ENCODE data around the gene TMEM161B.
A peak's percentile ranks its signal among the peaks of the same experiment; 100 is the strongest.
"Not testable (repeated sequence)": the region's sequence is repeated elsewhere in the genome, so short reads cannot be mapped to it uniquely, and the experiment has no call there.

The TMEM161B gene

DNA sequence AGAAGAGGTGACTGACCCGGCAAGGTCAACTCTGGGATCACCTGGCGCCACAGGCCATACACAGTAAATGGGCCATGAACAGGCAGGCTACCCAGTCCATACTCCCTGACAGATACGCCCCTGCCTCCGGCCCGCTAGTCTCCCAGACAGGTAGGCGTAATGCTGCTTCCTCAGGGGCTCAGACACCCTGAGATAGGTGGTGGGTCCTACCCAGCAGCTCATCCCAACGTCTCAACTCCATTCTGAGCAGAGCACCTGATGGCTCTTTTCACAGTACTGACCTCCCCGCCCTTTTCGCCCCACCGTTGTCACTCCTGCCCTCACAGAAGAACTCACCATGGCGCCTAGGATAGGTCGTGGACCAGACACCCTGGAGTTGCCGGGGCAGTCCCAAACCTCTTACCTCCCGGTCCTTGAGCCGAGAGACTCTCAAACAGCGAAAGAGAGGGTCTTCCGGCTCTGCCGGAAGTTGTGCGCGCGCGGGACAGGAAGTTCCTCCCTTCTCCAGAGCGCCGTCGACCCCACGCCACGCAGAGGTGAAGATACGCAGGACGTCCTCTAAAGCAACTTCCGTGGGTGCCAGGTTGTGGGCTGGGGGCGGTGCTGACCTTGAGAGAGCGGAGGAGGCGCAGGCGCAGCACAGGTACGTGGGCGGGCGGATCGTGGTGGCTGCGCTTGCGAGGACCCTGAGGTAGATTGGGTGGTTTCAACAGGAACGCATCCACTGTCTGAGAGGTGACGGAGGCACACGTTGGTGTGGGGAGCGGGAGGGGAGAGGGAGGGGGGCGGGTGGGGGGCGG, at the start of gene TMEM161B:
Gene TMEM161B (minus strand): TSS at position 461 of the 800 bp plus-strand sequence. CDS start 122 bp downstream, at position 339.
- peak; percentile 98 for DNase-seq

DNA sequence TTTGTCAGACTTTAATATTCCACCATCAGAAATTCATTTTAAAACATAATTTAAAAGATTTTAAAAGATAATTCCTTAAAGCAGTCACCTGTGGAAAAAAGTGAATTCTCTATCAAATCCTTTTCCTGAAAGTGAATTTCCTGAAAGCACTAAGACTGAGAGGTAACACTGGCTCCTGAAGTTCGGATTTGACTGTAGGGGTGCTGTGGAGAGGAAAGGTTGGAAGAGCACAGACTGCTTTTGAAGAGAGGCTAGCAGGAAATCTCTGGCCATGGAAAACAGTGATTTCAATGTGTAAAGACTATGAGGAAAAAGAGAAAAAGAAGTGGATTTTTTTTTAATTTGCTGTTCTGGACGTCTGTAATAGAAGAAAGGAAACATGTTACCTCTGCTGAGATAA, 35.7 kb upstream of the TMEM161B start:
- DNase-seq: no peak

DNA sequence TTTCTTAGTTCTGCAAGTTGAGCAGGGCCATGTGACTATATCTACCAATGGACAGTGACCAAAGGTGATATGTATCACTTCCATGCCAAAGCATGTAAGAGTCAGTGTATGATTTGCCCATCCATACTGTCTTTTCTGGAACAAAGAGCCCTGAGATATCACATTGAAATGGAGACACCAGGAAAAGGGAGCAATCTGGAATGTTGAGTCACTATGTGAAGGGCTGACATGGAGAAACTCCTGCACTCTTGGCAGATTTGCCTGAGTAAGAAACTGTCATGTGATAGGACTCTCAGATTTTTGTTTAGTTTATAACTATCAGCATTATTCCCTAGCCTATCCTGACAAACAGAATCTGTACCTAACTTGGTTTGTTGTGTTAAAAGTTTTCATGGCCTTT, 29.8 kb upstream of the TMEM161B start:
- DNase-seq: peak; percentile 3

DNA sequence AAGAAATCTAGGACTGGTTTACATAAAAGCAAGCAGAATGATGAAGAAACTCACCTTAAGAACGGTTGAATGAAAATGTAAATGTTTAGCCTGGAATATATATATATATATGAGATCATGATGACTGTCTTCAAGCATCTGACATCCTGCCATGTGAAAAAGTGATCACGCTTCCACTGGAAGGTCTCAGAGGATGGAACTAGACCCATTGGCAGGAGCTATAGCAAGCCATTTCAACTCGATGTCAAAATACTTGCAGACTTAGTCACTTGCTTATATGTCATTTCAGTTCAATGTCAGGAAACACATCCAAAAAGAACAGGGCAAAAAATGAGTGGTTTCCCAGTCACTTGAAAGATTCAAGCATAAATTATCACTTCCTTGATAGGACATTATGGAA, 22.2 kb upstream of the TMEM161B start:
- DNase-seq: no peak

DNA sequence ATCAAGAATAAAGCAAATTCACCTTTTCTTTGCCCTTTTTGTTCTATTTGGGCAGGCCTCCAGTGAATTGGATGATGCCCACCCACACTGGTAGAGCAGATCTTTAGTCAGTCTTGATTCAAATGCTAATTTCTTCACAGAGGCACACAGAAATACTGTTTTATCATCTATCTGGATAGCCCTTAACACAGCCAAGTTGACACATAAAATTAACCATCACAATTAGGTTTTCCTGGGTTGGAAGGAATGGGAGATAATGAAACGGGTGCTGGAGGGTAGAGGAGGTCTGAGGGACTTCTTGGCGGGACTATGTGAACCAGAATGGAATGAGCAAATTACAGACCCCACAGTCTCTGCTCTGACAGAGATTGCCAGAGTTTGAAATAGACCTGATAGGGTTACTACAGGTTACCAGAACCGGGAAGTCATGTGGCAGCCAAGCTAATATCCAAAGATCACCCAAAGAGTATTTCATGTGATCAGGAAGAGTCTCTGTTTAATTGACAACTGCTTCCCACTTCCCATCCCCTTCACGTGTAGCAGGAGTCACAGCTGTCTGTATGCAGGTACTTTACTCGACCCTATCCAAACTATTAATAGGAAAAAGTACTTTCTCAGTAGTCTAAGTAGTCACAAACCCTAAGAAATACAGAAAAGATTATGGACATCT, 20.0 kb upstream of the TMEM161B start:
- DNase-seq: no peak

DNA sequence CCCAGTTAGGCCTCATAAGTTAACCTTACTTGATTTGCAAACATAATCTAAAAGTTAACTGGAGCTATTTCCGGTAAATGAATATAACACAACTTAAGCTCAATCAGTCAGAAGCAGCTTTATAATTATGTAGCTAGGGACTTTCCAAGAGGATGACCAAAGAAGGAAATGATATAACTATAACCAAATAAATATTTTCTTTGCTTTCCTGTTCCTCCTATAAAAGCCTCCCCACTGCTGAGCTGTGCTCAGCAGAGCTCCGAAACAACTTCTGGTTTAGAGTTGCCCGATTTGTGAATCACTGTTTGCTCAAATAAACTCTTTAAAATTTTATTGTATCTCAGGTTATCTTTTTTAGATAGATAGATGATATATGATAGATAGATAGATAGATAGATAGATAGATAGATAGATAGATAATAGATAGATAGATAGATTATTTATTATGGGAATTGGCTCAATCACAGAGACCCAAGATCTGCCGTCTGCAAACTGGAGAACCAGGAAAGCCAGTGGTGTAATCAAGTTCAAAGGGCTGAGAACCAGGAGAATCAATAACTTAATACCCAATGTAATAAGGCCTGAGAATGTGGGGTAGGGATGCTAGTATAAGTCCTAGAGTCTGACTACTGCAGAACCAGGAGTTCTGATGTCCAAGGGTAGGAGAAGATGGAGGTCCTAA, 19.3 kb upstream of the TMEM161B start:
- no peak for DNase-seq

DNA sequence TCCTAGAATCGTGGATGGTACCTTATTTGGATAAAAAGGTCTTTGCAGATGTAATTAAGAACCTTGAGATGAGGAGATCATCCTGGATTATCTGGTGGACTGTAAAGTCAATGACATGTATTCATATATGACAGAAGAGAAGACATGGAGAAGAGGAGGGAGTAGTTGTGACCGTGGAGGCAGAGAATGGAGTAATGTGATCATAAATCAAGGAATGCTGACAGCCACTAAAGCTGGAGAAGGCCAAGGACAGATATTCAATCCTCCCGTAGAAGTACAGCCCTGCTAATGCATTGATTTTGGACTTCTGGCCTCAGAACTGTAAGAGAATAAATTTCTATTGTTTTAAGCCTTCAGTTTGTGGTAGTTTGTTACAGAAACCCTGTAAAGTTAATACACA, 18.7 kb upstream of the TMEM161B start:
- no peak for DNase-seq

DNA sequence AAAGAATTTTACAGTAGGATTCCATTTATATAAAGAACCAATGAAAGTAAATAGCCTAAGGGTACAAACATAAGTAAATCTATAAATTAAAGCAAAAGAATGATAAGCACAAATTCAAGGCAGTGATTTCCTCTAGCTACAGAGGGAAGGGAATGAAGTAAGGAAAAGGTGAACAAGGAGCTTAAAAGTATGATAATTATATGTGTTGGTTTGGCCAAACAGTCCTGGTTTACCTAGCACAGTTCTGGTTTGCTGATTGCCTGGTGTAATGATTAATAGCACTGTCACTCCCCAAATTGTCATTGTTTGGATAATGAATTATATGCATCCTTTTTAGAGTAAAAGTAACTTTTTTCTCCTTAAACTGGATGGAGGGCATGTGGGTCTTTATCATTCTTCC, 15.0 kb upstream of the TMEM161B start:
- DNase-seq: no peak

DNA sequence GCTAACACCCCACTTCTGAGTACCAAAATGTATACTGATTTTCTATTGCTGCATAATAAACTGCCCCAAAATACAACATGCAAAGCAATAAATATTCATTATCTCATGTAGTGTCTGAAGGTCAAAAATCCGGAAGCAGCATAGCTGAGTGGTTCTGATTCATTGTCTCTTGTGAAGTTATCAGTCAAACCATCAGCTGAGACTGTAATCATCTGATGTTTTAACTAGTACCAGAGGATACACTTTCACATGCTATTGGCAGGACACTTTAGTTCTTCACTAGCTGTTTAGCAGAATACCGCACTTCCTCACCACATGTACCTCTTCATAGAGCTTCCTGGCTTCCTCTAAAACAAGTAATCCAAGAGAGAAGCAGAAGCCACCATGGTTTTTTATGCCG, 12.7 kb upstream of the TMEM161B start:
- no peak for DNase-seq

DNA sequence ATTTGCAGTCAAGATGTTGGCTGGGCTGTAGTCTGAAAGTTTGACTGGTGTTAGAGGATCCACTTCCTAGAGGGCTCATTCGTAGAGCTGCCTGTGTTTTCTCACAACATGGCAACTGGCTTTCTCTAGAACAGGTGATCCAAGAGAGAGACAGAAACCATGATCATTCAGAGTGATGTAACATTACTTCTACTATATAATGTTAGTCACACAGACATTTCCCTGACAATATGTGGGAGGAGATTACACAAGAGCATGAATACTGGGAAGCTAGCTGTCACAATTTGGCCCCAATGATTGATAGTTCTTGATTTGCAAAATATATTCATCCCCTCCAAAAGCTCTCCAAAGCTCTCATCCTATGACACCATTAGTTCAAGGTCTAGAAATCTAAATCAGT, 10.9 kb upstream of the TMEM161B start:
- no peak for DNase-seq

DNA sequence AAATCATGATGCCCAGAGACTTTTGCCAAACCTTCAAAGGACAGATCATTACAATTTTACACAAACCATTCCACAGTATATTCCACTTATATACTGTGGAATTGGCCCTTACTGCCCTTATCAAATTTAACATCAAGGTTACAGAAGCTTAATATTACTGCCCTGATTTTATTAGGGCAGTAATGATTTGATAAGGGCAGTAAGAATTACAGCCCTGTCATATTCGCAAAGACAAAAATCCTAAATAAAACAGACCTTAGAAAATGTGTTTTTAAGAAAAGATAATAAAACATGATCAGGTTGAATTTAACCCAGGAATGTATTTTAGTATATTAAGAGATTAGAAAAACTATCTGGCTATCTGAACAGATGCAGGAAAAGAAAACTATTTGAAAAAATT, 7.7 kb upstream of the TMEM161B start:
- no peak for DNase-seq

DNA sequence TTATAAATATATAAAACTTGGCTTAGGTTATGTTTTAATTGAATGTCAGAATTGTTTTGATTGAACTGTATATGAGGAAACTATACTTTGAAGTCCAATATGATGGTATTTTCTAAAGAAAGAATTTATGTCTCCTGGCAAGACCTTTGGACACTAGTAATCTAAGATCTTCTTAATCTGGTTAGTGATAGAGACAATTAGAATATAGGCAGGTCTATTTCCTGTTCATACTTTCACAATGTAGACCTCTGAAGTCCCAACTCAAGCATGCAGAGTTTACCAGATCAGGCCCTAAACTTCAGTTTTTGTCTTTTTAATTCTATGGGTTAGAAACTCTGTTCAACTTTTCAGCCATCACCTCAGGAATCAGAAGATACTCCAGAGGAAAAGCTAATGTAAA, 6.9 kb upstream of the TMEM161B start:
- no peak for DNase-seq

DNA sequence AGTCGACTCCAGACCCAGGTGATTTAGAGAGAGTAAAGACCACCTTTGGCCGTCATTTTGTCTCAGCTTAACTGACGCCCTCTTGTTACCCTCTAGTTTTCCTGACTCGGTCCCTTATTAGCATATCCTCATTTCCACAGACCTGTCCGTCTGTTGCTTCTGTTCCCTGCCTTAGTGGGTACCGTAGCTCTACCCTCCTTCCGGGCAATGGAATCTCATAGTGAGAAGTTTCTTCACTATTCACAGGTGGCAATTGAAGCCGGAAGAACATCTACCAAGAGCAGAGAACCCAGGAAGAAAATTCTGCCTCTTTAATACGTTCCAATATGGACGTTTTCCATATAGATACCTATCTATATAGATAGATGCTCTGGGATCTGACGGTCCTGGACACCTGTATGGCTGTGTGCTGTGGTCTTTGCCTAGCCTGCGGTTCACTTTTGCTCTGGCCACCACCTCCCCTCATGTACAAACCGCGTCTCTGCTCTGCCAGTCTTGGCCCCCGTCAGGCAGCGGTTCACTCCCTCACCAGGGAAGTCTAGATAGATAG, 652 bp upstream of the TMEM161B start:
- peak; percentile 74 for DNase-seq

DNA sequence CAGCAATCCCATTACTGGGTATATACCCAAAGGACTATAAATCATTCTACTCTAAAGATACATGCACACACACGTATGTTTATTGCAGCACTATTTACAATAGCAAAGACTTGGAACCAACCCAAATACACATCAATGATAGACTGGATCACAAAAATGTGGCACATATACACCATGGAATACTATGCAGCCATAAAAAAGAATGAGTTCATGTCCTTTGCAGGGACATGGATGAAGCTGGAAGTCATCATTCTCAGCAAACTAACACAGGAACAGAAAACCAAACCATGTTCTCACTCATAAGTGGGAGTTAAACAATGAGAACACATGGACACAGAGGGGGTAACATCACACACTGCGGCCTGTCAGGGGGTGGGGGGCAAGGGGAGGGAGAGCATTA, 4.1 kb downstream of the TMEM161B start:
- not testable (repeated sequence) for DNase-seq

DNA sequence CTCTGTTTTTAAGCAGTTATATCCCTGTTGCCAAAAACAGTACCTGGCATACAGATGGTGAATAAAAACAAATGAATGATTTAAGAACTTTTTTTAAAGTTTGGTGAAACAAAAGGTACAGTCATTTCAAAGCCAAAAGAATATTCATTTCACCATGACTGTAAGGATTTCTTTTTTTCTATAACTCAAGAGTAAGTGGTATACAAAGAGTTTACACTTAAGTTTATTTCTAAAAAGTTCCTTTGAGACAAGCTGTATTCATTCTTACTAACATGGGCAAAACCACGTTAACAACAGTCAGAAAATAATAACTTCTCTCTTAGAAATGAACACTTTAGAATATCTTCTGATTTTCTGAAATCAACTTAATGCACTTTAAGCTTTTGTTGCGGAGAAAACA, 5.3 kb downstream of the TMEM161B start:
- DNase-seq: no peak

DNA sequence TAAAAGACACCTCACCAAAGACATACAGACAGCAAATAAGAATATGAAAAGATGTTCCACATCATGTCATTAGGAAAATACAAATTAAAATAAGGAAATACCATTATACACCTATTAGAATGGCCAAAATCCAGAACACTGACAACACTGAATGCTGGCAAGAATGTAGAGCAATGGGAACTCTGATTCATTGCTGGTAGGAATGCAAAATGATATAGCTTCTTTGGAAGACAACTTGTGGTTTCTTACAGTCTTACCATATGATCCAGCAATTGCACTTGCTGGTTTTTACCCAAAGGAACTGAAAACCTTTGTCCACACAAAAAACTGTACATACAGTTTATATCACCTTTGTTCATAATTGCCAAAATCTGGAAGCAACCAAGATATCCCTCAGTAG, 6.5 kb downstream of the TMEM161B start:
- no peak for DNase-seq

DNA sequence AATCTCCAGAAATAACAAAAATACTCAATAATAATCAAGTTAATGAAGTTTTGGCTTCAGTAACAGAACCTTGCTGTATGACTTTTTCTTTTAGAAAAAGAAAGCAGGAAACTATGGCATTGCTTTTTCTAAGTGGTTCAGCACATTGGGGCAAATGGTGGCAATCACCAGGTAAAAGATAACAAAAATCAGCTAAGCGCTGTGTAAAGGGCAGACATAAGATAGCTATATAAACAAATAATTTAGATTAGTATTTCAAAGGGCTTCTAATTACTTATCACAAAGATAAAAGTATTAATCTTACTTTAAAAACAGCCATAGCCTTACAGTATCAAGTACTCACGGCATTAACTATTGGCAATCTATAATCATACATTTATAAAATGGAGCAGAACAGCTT, 10.0 kb downstream of the TMEM161B start:
- no peak for DNase-seq

DNA sequence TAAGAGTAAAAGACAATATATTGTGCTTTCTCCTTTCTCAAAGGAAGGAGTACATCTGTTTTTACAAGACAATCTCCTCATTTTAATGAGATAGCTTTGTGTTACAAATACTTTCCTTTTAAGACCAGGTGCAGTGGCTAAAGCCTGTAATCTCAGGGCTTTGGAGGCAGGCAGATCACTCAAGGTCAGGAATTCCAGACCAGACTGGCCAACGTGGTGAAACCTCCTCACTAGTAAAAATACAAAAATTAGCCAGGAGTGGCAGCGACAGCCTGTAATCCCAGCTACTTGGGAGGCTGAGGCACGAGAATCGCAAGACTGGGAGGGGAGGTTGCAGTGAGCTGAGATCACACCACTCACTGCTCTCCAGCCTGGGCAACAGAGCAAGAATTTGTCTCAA, 11.8 kb downstream of the TMEM161B start:
- DNase-seq: no peak

DNA sequence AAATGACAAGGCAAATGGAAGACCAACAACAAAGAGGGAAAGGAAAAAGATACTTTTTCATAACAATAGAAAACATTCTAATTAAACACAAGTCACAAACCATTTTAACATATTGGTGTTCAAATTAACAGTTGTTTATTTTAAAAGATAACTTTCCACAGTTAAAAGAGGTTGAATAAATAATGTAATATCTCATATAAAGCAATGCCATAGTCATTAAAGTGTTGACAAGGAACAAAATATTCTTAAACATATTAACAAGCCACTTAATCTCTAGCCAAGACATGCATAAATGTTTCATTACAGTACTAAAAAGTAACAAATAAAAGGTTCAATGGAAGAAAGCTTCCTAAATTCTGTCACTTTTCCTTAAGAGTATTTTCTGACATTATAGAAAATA, 12.6 kb downstream of the TMEM161B start:
- no peak for DNase-seq

DNA sequence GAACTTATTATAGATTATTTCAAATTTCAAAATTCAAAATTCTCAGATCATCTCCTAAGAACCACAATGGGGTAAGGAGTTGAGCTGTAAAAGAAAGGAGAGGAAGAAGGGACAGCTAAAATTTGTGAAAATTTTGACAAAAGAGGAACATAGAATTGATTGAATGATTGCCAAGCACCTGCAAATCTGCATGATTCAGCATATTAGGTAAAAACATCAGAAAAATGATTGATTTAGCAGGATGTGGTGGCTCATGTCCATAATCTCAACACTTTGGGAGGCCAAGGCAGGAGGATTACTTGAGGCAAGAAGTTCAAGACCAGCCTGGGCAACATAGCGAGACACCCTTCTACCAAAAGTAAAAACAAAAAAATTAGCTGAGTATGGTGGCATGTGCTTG, 14.3 kb downstream of the TMEM161B start:
- DNase-seq: no peak

DNA sequence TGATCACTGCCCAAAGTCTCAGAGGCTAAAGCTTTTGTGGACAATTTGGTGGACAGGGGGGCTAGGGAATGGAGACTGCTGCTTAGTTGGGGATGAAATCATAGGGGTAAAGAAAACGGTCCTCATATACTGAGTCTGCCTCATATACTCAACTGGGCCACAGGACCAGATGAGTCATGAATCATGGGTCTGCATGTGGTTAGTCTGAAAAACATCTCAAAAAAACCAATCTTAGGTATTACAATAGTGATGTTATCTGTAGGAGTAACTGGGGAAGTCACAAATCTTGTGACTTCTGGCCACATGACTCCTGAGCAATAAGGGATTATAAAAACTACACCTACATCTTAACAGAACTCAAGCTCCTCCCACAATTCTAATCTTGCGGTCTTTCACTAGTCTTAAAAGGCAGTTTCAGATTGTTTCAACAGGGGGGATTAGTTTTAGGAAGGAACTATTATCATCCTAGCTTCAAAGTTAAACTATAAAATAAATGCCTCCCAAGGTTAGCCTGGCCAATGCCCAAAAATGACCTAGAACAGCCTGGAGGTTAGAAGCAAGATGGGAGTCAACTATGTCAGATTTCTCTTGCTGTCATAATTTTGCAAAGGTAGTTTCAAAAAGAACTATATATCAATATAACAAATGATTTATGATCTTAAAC, 17.5 kb downstream of the TMEM161B start:
- DNase-seq: no peak

DNA sequence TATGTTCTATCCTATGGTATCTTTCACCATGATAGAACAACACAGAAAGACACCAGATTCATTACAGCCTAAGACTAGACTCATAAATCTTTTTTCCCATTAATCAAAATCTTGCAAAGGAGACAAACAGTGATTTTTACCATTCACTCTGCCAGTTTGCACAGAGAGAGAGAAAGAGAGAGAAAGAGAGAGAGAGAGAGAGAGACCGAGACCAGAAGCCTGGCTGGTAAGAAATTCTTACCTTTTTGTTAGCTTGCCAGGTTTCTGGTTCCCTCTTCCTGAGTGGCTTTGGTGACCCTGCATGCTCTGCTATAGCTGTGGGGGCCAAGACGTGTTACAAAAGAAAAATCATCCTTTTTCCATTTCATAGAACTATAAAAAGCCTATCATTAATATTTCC, 18.6 kb downstream of the TMEM161B start:
- DNase-seq: no peak
